Dedifferentiated amniotic fluid mesenchymal stem cell (primary cell): Measurements from ENCODE around the gene MBNL1.
"Not testable (repeated sequence)": the region's sequence is repeated elsewhere in the genome, so short reads cannot be mapped to it uniquely, and the experiment has no call there.

Source experiments
- DNase-seq: peaks from one replicate; pipeline ENCODE4 v3.0.0-alpha.2; 2016; ENCODE audit errors: extremely low spot score

The MBNL1 gene

GRCh38 chr3:152319256-152319655 lies 50.5 kb downstream of the MBNL1 start:
- no peak for DNase-seq

- DNase-seq = no peak
These were observed 51.3 kb downstream of the MBNL1 start for GRCh38 chr3:152319831-152320617.

- no peak for DNase-seq
These were observed 52.6 kb downstream of the MBNL1 start for GRCh38 chr3:152321200-152321954.

- DNase-seq = no peak
These were observed 53.2 kb downstream of the MBNL1 start for GRCh38 chr3:152321955-152322377.

- DNase-seq = no peak
These were observed 54.0 kb downstream of the MBNL1 start for GRCh38 chr3:152322756-152323155.

GRCh38 chr3:152323834-152324233 lies 55.1 kb downstream of the MBNL1 start:
- DNase-seq = no peak

GRCh38 chr3:152325136-152325535 lies 56.4 kb downstream of the MBNL1 start:
- no peak for DNase-seq

GRCh38 chr3:152327203-152327602 lies 58.5 kb downstream of the MBNL1 start:
- no peak for DNase-seq

GRCh38 chr3:152328841-152329240 lies 60.1 kb downstream of the MBNL1 start:
- DNase-seq = peak; percentile 86

GRCh38 chr3:152330559-152330958 lies 61.8 kb downstream of the MBNL1 start:
- no peak for DNase-seq

- DNase-seq = peak; percentile 87
These were observed 62.4 kb downstream of the MBNL1 start for GRCh38 chr3:152331018-152331541.

GRCh38 chr3:152331998-152332397 lies 63.3 kb downstream of the MBNL1 start:
- DNase-seq = no peak

GRCh38 chr3:152333928-152334327 lies 65.2 kb downstream of the MBNL1 start:
- DNase-seq = no peak

- no peak for DNase-seq
These were observed 66.0 kb downstream of the MBNL1 start for GRCh38 chr3:152334761-152335160.

- no peak for DNase-seq
These were observed 66.5 kb downstream of the MBNL1 start for GRCh38 chr3:152335273-152335672.

GRCh38 chr3:152337337-152337736 lies 68.6 kb downstream of the MBNL1 start:
- not testable (repeated sequence) for DNase-seq

- DNase-seq = no peak
These were observed 69.5 kb downstream of the MBNL1 start for GRCh38 chr3:152338159-152338720.

- DNase-seq = no peak
These were observed 71.3 kb downstream of the MBNL1 start for GRCh38 chr3:152339881-152340505.

- DNase-seq = no peak
These were observed 76.5 kb downstream of the MBNL1 start for GRCh38 chr3:152345233-152345632.

- no peak for DNase-seq
These were observed 77.3 kb downstream of the MBNL1 start for GRCh38 chr3:152346058-152346457.

- DNase-seq = no peak
These were observed 78.0 kb downstream of the MBNL1 start for GRCh38 chr3:152346740-152347139.
